ENCODE data around the gene LTC4S. TPM values are rescaled to one million over a fixed set of nuclear protein-coding genes. Genes with fewer than 3 reads are reported as not detected.

The LTC4S gene
- polyA plus RNA-seq, 2 of the 4 experiments (the other 2 are of a cell fraction) = not detected

DNA sequence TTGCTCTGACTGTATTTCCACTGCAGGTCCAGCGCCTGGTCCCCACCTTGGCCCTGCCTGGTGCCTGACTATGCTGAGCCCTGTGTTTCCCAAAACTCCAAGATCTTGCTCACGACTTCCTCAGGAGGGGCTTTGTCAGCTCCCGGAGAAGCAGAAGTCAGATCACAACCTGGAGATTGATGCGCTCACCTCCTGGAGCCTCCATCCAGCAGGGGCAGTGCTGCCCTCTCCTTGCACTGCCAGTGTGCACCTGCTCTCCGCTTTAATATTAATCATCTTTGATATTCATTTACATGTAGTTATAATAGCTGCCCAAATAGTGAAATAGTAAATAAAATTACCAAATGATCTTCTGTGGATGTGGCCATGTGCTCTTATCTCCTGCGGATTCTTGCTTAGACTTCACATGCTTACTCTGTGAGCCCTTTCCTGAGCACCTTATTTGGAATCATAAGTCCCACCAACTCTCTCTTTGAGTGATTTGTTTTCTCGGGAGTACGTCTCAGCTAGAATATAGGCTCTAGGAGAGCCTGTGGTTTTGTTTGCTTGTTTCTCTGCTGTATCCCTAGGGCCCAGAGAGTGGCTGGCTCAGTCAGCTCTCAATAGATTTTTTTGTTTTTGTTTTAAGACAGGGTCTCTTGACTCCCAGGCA, 43.8 kb upstream of the LTC4S start (continued):
- TF ChIP-seq MAFK (IDR thresholded peaks at IDR 0.05; ENCODE audit: partially characterized antibody) = no peak

DNA sequence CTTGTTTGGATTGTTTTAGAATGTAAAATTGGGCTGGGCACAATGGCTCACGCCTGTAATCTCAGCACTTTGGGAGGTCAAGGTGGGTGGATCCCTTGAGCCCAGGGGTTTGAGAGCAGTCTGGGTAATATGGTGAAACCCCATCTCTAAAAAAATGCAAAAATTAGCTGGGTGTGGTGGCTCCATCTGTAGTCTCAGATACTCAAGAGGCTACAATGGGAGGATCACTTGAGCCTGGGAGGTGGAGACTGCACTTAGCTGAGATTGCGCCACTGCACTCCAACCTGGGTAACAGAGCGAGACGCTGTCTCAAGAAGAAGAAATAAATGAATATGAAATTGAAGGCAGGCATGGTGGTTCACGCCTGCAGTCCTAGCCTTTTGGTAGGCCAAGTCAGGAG, 39.8 kb upstream of the LTC4S start:
- no peaks in the 10 kb centered on the region for H3K9me3 ChIP-seq
- DNase-seq (ENCODE audit: low read depth in 1 of 2, low spot score in 1 of 2) (no peak), ATAC-seq (no peak; a peak in 1 of 6 replicates), FAIRE-seq (no peak)
- no peak overlapping the region for H3K4me2 ChIP-seq
- ChIA-PET CTCF (interaction anchor here (0.8 to 5.1 kb wide), 2 partner anchors 11 to 34 kb away, joined by 3 to 48 read pairs; no protein-coding TSS in a partner anchor), POLR2A (no interaction called here)
- TF ChIP-seq CEBPB (IDR thresholded peaks at IDR 0.05) (peak in 1 of 2 experiments; percentile 40; a peak in 1 of 4 replicates), RCOR1 (IDR thresholded peaks at IDR 0.05; ENCODE audit: low read depth, low read length) (no peak)
- 95% methylated on average over 5 of the region's 5 CpGs for WGBS (ENCODE audit: missing lambda C conversion rate)
- H3K4me1 ChIP-seq = peaks cover 15% of the 10 kb centered on the region
- no peak overlapping the region for H3K27ac ChIP-seq
- H3K4me3 ChIP-seq = no peak overlapping the region

DNA sequence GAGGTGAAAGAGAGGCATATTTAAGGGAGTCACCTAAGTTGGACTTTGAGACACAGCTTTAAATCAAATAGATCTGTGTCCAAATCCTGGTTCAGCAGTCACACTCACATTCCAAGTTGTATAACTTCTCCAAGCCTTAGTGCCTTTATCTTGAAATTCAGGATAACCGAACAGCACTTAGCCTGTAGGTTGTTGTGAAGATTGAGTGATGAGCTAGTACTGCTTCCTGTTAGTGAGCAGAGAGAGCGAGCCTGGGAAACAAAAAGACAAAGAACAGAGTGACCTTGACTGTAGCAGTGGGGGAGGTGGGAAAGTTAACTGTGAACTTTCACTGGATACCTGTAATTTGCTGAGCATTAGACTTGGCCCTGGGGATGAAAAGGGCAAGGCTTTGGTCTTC, 38.8 kb upstream of the LTC4S start:
- Histone ChIP-seq H3K4me1 (peaks cover 15% of the 10 kb centered on the region), H3K27ac (no peak overlapping the region), H3K9me3 (no peaks in the 10 kb centered on the region), H3K4me3 (no peak overlapping the region), H3K4me2 (peak overlapping the region; percentile 18; the same call in 1 of the 3 replicates)
- ChIA-PET POLR2A (interaction anchor here (1.3 kb wide), 1 partner anchor 23 kb away, joined by 3 read pairs; the partner anchor contains the start of gene MAML1), CTCF (interaction anchor here (0.8 to 5.1 kb wide), 5 partner anchors 10 to 112 kb away, joined by 3 to 48 read pairs (median 4); no protein-coding TSS in a partner anchor)
- FAIRE-seq (no peak), DNase-seq (ENCODE audit: low read depth in 1 of 2, low spot score in 1 of 2) (no peak), ATAC-seq (peak in 1 of 2 experiments; percentile 40; a peak in 1 of 6 replicates)
- TF ChIP-seq HOXB5 (CRISPR knock-in tag; IDR thresholded peaks at IDR 0.05) = no peak
- TF ChIP-seq, protein P1, sequence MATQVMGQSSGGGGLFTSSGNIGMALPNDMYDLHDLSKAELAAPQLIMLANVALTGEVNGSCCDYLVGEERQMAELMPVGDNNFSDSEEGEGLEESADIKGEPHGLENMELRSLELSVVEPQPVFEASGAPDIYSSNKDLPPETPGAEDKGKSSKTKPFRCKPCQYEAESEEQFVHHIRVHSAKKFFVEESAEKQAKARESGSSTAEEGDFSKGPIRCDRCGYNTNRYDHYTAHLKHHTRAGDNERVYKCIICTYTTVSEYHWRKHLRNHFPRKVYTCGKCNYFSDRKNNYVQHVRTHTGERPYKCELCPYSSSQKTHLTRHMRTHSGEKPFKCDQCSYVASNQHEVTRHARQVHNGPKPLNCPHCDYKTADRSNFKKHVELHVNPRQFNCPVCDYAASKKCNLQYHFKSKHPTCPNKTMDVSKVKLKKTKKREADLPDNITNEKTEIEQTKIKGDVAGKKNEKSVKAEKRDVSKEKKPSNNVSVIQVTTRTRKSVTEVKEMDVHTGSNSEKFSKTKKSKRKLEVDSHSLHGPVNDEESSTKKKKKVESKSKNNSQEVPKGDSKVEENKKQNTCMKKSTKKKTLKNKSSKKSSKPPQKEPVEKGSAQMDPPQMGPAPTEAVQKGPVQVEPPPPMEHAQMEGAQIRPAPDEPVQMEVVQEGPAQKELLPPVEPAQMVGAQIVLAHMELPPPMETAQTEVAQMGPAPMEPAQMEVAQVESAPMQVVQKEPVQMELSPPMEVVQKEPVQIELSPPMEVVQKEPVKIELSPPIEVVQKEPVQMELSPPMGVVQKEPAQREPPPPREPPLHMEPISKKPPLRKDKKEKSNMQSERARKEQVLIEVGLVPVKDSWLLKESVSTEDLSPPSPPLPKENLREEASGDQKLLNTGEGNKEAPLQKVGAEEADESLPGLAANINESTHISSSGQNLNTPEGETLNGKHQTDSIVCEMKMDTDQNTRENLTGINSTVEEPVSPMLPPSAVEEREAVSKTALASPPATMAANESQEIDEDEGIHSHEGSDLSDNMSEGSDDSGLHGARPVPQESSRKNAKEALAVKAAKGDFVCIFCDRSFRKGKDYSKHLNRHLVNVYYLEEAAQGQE (IDR thresholded peaks at IDR 0.05) = no peak
- TF ChIP-seq, protein P2, sequence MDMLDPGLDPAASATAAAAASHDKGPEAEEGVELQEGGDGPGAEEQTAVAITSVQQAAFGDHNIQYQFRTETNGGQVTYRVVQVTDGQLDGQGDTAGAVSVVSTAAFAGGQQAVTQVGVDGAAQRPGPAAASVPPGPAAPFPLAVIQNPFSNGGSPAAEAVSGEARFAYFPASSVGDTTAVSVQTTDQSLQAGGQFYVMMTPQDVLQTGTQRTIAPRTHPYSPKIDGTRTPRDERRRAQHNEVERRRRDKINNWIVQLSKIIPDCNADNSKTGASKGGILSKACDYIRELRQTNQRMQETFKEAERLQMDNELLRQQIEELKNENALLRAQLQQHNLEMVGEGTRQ (IDR thresholded peaks at IDR 0.05) = no peak
- TF ChIP-seq, protein P3, sequence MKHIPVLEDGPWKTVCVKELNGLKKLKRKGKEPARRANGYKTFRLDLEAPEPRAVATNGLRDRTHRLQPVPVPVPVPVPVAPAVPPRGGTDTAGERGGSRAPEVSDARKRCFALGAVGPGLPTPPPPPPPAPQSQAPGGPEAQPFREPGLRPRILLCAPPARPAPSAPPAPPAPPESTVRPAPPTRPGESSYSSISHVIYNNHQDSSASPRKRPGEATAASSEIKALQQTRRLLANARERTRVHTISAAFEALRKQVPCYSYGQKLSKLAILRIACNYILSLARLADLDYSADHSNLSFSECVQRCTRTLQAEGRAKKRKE (CRISPR knock-in tag; IDR thresholded peaks at IDR 0.05; ENCODE audit: low read depth) = no peak
- TF ChIP-seq FOSL2 (IDR thresholded peaks at IDR 0.05) = no peak
- TF ChIP-seq FOSL2 (CRISPR knock-in tag; IDR thresholded peaks at IDR 0.05) = no peak
- TF ChIP-seq GATA3 (IDR thresholded peaks at IDR 0.05; ENCODE audit: borderline replicate concordance) = no peak
- TF ChIP-seq JUNB (IDR thresholded peaks at IDR 0.05) = no peak
- TF ChIP-seq RNF2 (IDR thresholded peaks at IDR 0.05; ENCODE audit: borderline replicate concordance, low read depth) = no peak
- TF ChIP-seq, protein P4, sequence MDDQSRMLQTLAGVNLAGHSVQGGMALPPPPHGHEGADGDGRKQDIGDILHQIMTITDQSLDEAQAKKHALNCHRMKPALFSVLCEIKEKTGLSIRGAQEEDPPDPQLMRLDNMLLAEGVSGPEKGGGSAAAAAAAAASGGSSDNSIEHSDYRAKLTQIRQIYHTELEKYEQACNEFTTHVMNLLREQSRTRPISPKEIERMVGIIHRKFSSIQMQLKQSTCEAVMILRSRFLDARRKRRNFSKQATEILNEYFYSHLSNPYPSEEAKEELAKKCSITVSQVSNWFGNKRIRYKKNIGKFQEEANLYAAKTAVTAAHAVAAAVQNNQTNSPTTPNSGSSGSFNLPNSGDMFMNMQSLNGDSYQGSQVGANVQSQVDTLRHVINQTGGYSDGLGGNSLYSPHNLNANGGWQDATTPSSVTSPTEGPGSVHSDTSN (IDR thresholded peaks at IDR 0.05) = no peak
- TF ChIP-seq MYC (IDR thresholded peaks at IDR 0.05; ENCODE audit: borderline replicate concordance, low read length) = no peak
- WGBS (ENCODE audit: missing lambda C conversion rate) = 83% methylated on average over 2 of the region's 2 CpGs
